Measurements from ENCODE around the gene AKAP13.
"Not testable (repeated sequence)": the region's sequence is repeated elsewhere in the genome, so short reads cannot be mapped to it uniquely, and the experiment has no call there.

AKAP13 gene

DNA sequence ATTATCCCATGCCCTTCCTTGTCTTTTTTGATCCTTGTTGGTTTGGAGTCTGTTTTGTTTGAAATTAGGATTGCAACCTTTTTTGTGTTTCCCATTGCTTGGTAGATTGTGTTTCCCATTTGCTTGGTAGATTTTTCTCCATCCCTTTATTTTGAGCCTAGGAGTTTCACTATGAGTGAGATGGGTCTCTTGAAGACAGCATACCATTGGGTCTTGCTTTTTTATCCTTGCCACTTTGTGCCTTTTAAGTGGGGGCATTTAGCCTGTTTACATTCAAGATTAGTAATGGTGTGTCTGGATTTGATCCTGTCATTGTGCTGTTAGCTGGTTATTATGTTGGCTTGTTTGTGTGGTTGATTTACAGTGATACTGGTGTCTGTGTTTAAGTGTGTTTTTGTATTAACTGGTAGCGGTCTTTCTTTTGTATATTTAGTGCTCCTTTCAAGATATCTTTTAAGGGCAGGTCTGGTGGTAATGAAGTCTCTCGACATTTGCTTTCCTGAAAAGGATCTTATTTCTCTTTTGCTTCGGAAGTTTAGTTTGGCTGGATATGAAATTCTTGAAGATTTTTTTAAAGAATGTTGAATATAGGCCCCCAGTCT, 70.8 kb downstream of the AKAP13 start:
- no peak for DNase-seq

DNA sequence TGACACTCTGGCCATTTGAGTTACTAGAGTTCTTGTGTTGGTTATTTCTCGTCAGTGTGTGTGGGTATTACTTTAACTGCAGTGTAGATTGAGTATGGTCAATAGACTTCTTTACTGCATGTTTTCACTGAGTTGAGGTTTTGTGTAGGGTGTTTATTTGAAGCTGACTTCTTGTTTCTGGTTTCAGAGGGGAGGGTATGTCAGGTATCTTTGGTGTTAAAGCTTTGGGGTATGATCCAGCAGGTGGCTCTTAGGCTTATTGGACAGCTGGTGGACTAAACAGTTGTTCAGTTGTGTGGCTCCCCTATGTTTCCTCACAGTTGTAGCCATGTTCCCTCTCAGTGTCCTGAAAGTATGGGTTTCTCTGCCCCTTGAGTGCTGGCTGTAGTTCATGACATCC, 72.0 kb downstream of the AKAP13 start:
- DNase-seq, result no peak

GRCh38 chr15:85453144-85453872, 72.9 kb downstream of the AKAP13 start:
- DNase-seq, result no peak

DNA sequence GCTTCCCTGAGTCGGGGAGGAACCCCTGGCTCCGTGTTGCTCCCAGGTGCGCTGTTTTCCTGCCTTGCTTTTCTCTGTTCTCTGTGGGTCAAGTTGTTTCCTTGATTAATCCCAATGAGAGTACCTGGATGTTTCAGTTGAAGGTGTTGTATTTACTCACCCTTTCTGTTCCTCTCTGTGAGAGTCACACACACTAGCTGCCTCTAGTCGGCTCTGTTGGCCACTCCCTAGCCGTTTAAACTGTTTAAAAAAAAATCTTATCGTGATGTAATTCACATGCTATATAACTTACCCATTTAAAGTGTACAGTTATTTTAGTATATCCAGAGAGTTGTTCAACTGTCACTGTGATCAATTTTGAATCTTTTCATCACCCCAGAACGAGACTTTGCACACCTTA, 74.0 kb downstream of the AKAP13 start:
- DNase-seq, result no peak

DNA sequence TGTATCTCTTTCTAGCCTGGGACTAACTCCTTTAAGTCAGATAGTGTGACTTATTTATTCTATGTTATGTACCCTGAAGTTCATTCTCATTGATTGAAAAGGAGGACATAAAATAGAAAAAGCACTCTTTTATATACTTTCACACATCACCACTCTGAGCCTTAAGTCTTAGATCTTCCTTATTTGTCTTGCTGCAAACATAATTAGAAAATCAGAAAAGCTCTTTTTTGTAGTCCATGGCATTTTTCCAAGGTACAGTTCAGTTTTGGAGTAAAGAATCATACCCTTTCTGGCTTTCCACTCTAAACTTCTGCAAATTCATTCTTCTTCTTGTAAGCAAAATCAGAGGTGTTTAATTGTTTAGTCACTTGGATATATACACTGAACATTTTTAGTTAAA, 75.5 kb downstream of the AKAP13 start:
- no peak for DNase-seq

DNA sequence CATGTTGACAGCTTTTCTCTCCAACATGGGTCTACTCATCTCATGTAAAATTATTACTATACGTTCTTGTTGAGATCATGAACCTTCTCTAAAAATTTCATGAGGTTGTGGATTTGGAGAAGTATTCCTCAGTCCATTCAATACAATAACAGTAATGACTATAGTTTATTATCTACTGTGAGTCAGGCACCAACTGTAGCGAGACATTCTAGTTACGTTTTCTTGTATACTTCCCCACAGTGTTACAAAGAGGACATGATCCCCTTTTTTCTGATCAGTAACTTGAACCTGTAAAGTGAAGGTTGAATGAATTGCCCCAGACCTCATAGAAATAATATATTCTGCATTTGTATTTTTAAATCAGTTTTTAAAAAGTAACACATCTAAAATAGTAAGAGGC, 76.4 kb downstream of the AKAP13 start:
- DNase-seq, result no peak

DNA sequence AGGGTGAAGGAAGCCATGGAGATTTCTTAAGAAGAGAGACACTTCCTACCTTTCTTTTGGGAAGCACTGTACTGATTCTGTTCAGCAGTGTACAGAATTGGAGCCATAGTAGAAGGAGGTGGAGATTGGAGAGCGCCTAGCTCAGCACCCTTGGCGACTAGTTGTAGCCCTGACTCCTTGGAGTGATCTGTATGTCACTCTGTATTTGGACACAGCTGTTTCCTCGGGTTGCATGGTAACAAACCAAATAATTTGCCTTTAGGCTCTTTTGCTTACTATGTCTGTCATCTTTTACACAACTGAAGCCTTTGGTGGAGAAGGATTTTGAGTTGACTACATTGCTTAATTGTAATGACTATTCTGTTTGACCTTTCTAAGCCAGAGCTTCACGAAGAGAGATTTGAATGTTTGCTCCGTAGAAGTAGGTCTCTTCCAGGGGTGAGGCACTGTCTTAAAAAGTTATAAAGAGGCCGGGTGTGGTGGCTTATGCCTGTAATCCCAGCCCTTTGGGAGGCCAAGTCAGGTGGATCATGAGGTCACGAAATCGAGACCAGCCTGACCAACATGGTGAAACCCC, 77.1 kb downstream of the AKAP13 start:
- no peak for DNase-seq

DNA sequence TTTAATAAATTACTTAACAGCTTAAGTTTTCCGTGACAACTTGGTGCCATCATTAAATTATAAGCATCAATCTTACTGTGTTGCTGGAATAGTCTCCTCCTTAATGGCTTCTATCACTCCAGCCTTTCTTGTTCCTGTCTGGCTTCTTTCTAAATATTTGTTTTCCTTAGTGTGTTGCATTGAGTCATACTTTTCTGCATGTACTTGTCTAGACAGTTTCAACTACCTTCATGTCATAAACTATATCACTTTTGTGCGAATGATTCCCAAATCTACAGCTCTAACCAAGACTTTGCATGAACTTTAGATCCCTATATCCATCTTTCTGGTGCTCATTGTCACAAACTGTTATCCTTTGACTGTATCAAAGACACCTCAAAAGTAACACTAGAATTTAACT, 78.4 kb downstream of the AKAP13 start:
- DNase-seq, result no peak

- no peak for DNase-seq
These were observed 81.6 kb downstream of the AKAP13 start for GRCh38 chr15:85462029-85462428.

GRCh38 chr15:85463276-85463892, 83.0 kb downstream of the AKAP13 start:
- DNase-seq, result no peak

DNA sequence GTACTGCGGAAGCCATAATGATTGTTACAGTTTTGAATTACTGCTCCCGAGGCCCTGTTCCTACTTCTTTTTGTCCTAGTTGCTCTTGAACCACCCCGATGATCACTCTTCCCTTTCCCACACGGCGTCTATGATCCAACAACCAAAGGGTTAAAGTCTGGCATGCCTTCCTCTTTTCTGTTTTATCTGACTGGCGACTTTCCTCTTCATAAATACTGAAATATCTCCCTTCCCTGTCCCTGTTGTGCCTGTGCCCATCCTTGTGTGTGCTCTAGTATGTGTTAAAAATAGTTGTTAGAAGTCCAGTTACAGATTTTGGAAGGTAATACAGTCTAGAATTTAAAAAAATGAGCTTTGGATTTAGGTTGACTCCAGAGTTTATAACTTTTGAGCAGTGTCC, 83.6 kb downstream of the AKAP13 start:
- no peak for DNase-seq

DNA sequence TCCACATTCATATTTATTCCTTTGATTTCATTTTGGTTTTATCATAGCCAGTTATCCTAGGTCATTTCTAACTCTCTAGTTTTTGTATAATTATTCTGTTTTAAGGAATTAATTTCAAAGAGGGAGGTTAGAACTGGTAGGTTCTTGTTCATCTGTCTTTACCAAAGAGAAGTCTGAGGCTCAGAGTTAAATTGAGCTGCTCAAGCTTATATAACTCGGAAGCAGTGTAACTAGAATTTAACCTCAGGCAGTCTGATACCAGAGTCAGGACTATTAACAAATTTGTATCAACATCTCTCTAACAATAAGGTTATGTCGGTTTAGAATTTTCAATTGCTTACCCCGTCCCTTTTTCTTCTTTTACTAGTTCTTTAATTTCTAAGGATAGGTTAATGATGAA, 84.1 kb downstream of the AKAP13 start:
- DNase-seq, result no peak

GRCh38 chr15:85470563-85471271, 90.3 kb downstream of the AKAP13 start:
- no peak for DNase-seq

GRCh38 chr15:85472349-85472748, 91.9 kb downstream of the AKAP13 start:
- no peak for DNase-seq

GRCh38 chr15:85473455-85473854, 93.1 kb downstream of the AKAP13 start:
- DNase-seq, result no peak

- DNase-seq, result no peak
These were observed 94.4 kb downstream of the AKAP13 start for GRCh38 chr15:85474700-85475316.

DNA sequence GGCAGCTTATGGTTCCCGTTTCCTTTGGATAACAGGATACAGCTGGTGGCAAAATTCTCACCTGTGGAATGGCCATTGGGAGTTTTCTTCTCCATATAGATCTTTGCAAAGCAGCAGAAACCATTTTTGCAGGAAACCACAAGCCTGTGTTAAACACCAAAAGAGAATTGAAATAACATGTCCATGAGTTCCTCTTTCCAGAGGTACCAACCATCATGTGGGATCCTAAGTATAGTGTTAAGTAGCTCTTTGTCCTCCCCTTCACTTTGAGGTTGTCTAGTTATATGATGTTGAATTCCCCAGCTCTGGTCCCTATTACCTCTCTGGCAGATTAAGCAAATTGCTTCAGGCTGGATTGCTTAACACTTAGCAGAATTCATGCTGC, 94.9 kb downstream of the AKAP13 start:
- no peak for DNase-seq

DNA sequence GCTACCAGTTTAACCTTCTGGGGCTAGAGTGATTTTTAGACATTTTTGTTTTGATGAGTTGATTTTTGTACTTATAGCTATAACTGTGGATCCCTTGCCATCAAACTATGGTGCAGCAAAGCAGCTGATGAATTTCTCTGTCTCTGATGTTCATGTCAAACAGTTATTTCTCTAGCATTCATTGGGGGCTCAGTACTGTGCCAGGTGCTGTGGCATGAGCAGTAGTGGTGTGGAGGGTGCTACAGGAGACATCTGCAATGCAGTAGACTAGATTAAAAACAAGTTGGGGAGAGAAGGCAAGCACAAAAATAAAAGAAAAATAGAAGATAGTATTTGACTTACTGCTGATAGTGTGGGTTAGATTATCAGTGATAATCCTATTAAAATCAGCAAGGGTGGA, 95.3 kb downstream of the AKAP13 start:
- no peak for DNase-seq

DNA sequence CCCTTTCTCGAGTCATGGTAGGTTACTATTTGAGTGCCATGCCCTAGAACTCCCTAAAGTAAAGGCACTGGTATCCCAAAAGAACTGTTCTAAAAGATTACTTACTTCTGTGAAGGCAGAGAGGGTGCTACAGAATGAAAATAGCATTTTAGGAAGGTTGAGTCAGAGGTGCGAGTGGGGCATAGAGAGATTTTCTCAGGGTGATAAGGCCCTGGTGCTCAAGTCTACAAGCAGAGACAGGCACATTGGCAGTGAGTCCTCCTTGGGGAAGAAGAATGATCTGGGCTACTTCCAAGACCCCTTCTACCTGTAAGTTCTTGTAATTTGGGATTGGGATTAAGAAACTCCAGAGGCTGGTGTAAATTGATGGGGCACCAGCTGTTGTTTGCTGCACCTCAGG, 96.7 kb downstream of the AKAP13 start:
- DNase-seq, result no peak

- DNase-seq, result no peak
These were observed 97.3 kb downstream of the AKAP13 start for GRCh38 chr15:85477730-85478129.

DNA sequence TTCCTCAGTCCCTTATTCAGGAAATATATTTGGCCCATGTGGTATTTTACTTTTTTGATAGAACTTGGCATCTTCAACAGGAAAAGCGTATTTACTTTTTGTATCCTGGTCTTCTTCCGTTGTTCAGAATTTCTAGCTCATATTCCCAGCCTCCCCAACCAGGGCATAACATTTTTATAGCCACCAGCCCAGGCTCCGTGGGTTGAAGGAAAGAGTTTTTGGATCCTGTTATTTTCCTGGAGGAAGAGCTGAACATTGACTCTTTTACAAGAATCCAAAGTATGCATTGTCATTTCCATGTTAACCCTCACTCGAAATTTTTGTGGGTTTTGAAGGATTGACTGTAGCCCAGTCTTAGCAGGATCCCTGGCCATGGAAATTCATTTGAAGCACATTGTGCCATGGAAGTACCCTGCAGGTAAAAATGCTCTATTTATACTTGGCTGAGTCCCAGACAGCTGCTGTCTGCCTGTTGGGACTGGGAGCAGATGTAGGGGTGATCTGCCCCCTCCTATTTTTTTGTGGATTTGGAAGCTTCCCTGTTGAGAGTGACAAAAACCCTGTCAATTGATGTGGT, 98.8 kb downstream of the AKAP13 start:
- DNase-seq, result no peak

GRCh38 chr15:85480923-85481322, 100.5 kb downstream of the AKAP13 start:
- no peak for DNase-seq

GRCh38 chr15:85481543-85481942, 101.1 kb downstream of the AKAP13 start:
- DNase-seq, result not testable (repeated sequence)

Data from CD4-positive, alpha-beta T cell treated with Interleukin-17A for 1 hour (primary cell).